GM19239 (cell line): ENCODE measurements around the gene SHOX.
"Not testable (repeated sequence)": the region's sequence is repeated elsewhere in the genome, so short reads cannot be mapped to it uniquely, and the experiment has no call there.

Experiments
- DNase-seq: peaks from one replicate; pipeline ENCODE4 v3.0.0; 2011; ENCODE audit warnings: low spot score; ENCODE audit not compliant: insufficient read length
- FAIRE-seq: peaks from 2 replicates; lab custom pipeline; 2011; peaks lifted over from hg19 to GRCh38; lab: Jason Lieb, UNC

The SHOX gene

GRCh38 chrX:635428-636090 is 5.0 kb downstream of the SHOX start:
- no peak for FAIRE-seq
- DNase-seq: no peak

DNA sequence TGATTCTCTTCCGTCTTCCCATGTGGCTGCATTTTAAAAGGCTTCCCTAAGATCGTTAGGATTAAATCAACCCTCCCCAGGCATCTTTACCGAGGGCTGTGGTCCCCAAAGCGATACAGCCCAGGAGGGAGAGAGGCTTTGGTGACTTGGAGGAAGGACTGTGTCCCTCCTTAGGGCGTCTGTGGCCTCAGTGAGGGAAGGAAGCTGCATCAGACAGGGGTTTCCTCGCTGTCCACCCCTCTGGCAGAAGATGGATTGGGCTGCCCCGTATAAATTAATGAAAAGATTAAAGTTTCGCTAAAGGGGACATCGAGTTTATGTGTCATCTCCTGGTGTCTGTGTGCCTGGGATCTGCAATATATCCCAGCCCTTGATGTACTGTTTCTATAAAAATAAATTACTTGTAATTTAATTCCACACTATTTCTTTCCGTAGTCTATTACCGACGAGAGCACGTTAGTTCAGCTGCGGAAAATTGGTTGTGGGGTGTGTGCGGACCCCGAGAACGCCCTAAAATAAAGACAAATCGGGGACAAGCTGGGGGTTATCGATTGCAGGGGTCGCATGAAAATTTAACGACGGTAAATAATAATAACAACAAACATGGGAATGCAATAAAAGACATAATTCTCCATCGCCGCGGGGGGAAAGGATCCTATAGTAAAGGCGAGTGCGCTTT is 6.5 kb downstream of the SHOX start:
- FAIRE-seq (no peak), DNase-seq (no peak)

- DNase-seq (no peak), FAIRE-seq (no peak)
These were observed 7.3 kb downstream of the SHOX start for GRCh38 chrX:637660-638481.

DNA sequence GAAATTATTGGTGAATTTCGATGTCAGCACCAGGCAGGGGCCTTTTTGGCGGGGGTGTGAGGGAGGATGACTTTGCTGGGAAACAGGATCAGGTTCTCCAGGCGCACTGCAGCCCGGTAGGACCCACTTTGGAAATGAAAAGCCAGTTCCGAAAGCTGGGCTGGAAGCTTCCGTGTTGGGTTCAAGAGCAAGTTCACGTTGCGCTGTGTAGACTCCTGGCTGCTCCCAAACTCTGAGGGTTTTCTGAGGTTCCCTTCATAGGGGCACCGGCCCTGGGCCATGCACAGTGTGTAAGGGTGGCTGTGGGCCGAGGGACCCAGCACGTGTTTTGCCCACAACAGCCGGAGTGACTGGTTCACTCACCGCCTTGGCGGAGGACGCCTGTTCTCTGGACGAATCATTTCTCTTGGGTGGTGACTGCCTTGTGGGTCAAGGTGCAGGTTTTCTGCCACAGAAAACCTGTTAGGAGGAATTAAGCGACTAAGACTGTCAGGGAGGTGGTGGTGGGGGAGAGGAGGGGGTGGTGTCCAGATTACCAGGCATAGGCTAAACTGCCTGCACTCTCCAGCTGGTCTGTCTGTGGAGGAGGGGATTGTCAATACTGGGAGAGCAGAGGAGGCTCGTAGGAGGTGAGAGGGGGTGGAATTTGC is 8.0 kb downstream of the SHOX start:
- DNase-seq (no peak), FAIRE-seq (no peak)

DNA sequence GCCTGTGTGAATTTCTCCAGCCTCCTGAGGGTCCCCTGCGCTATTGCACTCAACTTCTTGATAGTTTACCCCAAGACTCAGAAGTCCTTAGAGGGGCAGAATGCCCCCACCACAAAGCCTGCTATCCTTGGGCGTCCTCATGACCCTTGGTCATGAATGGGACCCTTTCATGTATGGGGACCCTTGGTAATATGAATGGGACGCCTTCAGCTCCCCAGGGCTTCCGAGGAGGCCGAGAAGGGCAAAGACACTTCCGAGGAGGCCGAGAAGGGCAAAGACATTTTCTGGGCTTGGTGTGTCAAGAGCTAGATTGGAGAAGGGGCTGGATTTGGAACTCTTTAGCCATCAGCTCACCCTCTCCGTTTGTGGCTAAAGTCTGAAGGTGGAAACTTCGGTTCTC is 8.6 kb downstream of the SHOX start:
- FAIRE-seq (no peak), DNase-seq (no peak)

DNA sequence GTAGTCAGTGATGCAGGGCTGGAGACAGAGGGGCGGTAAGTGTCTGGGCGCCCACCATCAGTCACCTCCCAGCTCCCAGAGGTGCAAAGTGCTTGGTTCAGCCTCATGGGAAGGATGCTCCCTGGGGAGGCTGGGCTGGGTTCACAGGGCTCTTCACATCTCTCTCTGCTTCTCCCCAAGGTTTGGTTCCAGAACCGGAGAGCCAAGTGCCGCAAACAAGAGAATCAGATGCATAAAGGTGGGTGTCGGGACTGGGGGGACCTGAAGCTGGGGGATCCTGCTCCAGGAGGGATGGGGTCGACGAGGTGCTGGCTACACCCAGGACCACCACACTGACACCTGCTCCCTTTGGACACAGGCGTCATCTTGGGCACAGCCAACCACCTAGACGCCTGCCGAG is 10.1 kb downstream of the SHOX start:
- DNase-seq: no peak

GRCh38 chrX:641671-642435 is 11.3 kb downstream of the SHOX start:
- DNase-seq (no peak), FAIRE-seq (no peak)

More for the DNA sequence above, 10.1 kb downstream of the SHOX start:
- FAIRE-seq: no peak

DNA sequence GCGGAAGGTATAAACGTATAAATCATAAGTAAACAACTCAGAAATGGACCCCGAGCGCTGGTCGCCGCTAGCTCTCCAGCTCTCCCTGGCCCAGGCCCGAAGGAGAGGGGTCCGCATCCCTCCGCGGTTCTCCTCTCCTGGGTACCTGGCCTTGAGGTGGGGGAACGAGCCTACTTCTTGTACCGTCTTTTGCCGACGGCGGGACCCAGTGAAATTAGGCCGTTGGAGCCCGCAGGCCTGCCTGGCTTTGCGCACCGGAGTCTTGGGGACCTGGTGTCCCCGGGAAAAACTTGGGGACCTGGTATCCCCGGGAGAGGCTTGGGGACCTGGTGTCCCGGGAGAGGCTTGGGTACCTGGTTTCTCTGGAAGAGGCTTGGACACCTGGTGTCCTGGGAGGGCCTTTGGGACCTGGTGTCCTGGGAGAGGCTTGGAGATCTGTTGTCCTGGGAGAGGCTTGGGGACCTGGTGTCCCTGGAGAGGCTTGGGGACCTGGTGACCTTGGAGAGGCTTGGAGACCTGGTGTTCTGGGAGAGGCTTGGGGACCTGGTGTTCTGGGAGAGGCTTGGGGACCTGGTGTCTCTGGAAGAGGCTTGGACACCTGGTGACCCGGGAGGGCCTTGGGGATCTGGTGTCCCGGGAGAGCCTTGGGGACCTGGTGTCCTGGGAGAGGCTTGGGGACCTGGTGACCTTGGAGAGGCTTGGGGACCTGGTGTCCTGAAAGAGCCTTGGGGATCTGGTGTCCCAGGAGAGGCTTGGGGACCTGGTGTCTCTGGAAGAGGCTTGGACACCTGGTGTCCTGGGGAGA is 12.0 kb downstream of the SHOX start:
- no peak for FAIRE-seq

GRCh38 chrX:643241-643595 is 12.6 kb downstream of the SHOX start:
- FAIRE-seq: no peak

More for the DNA sequence above, 12.0 kb downstream of the SHOX start:
- DNase-seq: no peak

GRCh38 chrX:643911-644303 is 13.3 kb downstream of the SHOX start:
- DNase-seq (no peak), FAIRE-seq (no peak)

More at GRCh38 chrX:643241-643595, 12.6 kb downstream of the SHOX start:
- no peak for DNase-seq

DNA sequence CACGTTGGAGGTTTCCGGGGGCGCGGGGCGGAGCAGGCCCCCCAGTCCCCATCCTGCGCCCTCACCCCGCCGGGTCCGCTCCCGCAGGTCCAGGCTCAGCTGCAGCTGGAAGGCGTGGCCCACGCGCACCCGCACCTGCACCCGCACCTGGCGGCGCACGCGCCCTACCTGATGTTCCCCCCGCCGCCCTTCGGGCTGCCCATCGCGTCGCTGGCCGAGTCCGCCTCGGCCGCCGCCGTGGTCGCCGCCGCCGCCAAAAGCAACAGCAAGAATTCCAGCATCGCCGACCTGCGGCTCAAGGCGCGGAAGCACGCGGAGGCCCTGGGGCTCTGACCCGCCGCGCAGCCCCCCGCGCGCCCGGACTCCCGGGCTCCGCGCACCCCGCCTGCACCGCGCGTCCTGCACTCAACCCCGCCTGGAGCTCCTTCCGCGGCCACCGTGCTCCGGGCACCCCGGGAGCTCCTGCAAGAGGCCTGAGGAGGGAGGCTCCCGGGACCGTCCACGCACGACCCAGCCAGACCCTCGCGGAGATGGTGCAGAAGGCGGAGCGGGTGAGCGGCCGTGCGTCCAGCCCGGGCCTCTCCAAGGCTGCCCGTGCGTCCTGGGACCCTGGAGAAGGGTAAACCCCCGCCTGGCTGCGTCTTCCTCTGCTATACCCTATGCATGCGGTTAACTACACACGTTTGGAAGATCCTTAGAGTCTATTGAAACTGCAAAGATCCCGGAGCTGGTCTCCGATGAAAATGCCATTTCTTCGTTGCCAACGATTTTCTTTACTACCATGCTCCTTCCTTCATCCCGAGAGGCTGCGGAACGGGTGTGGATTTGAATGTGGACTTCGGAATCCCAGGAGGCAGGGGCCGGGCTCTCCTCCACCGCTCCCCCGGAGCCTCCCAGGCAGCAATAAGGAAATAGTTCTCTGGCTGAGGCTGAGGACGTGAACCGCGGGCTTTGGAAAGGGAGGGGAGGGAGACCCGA is 14.0 kb downstream of the SHOX start:
- DNase-seq (no peak), FAIRE-seq (no peak)

GRCh38 chrX:646228-646495 is 15.6 kb downstream of the SHOX start:
- DNase-seq: no peak
- no peak for FAIRE-seq

GRCh38 chrX:646796-647195 is 16.2 kb downstream of the SHOX start:
- no peak for FAIRE-seq
- DNase-seq: no peak

- DNase-seq: no peak
- FAIRE-seq: no peak
These were observed 18.6 kb downstream of the SHOX start for GRCh38 chrX:649166-649565.

GRCh38 chrX:650324-650723 is 19.7 kb downstream of the SHOX start:
- FAIRE-seq: no peak
- no peak for DNase-seq

DNA sequence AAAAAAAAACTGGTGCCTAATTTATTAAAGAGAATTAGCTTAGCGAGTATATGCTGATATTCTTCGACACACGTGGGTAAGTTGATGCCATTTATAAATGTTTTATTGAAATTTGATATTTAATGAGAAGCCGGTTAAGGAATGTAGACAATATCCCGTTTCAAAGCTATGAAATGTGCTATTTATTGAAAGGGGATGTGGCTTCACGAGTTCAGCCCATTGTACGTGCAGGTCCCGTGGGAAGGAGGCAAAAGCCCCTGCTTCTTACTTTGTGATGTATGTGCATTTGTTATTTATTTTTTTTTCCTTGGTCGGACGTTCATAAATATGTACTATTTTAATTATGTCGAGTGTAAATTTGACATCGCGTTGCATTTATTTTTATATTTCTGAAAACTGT is 20.2 kb downstream of the SHOX start:
- FAIRE-seq (no peak), DNase-seq (no peak)

- not testable (repeated sequence) for FAIRE-seq, DNase-seq
These were observed 21.3 kb downstream of the SHOX start for GRCh38 chrX:651922-652321.

GRCh38 chrX:652341-652741 is 21.8 kb downstream of the SHOX start:
- FAIRE-seq: no peak
- DNase-seq: no peak
